Measurements from ENCODE around the gene ZDHHC16.

The ZDHHC16 gene

GRCh38 chr10:97445722-97446639 is at the start of gene ZDHHC16, which contains the start of gene EXOSC1:
Gene ZDHHC16 (plus strand): TSS chr10:97446175. CDS start chr10:97451676, 5,501 bp downstream.
Gene EXOSC1 (minus strand): TSS chr10:97446006. CDS start chr10:97445985, 21 bp downstream.
- peak within 1 kb of the TSS; percentile 96 to 99 (median 98) for H3K4me3 Mint-ChIP-seq
- no peak for TF ChIP-seq CTCF (IDR thresholded peaks at IDR 0.05; ENCODE audit: unreplicated experiment in 3 of 3)
- peaks cover 31% of the 10 kb centered on the region for H3K4me1 Mint-ChIP-seq
- peak within 1 kb of the TSS; percentile 31 to 86 (median 75) for H3K27ac Mint-ChIP-seq
- no peaks in the 10 kb centered on the region for H3K9me3 Mint-ChIP-seq
- H3K27me3 Mint-ChIP-seq (ENCODE audit: low read depth): no peaks in the 10 kb centered on the region
- peaks cover 26% of the 10 kb centered on the region for H3K36me3 Mint-ChIP-seq (ENCODE audit: low read depth)

GRCh38 chr10:97399843-97400545 is 46.0 kb upstream of the ZDHHC16 start:
- Mint-ChIP-seq H3K36me3 (ENCODE audit: low read depth) (peaks cover 6% of the 10 kb centered on the region), H3K9me3 (no peaks in the 10 kb centered on the region), H3K27ac (peak overlapping the region; percentile 36 to 85 (median 61)), H3K4me1 (peaks cover 12% of the 10 kb centered on the region), H3K4me3 (peak overlapping the region; percentile 92 to 96 (median 96)), H3K27me3 (ENCODE audit: low read depth) (no peaks in the 10 kb centered on the region)
- no peak for TF ChIP-seq CTCF (IDR thresholded peaks at IDR 0.05; ENCODE audit: unreplicated experiment in 3 of 3)

- Mint-ChIP-seq H3K4me3 (peak within 1 kb of the TSS; percentile 92 to 96 (median 96)), H3K27ac (peak within 1 kb of the TSS; percentile 36 to 85 (median 71)), H3K27me3 (ENCODE audit: low read depth) (no peaks in the 10 kb centered on the region), H3K36me3 (ENCODE audit: low read depth) (peaks cover 6% of the 10 kb centered on the region), H3K9me3 (no peaks in the 10 kb centered on the region), H3K4me1 (peaks cover 12% of the 10 kb centered on the region)
- TF ChIP-seq CTCF (IDR thresholded peaks at IDR 0.05; ENCODE audit: unreplicated experiment in 3 of 3): peak in 1 of 3 experiments; percentile 9
Observed at GRCh38 chr10:97400665-97401454, 45.1 kb upstream of the ZDHHC16 start, which contains the start of gene RRP12. Gene RRP12 (minus strand): TSS chr10:97401340. CDS start chr10:97401231, 109 bp downstream.

- H3K27ac Mint-ChIP-seq: peak overlapping the region; percentile 36 to 85 (median 71)
- H3K27me3 Mint-ChIP-seq (ENCODE audit: low read depth): no peaks in the 10 kb centered on the region
- no peaks in the 10 kb centered on the region for H3K36me3 Mint-ChIP-seq (ENCODE audit: low read depth)
- H3K9me3 Mint-ChIP-seq: no peaks in the 10 kb centered on the region
- H3K4me1 Mint-ChIP-seq: peaks cover 12% of the 10 kb centered on the region
- TF ChIP-seq CTCF (IDR thresholded peaks at IDR 0.05; ENCODE audit: unreplicated experiment in 3 of 3): no peak
- peak overlapping the region; percentile 92 to 96 (median 96) for H3K4me3 Mint-ChIP-seq
Observed at GRCh38 chr10:97401455-97401919, 44.5 kb upstream of the ZDHHC16 start.

GRCh38 chr10:97404044-97404443 is 41.9 kb upstream of the ZDHHC16 start:
- no peak for TF ChIP-seq CTCF (IDR thresholded peaks at IDR 0.05; ENCODE audit: unreplicated experiment in 3 of 3)
- Mint-ChIP-seq H3K27ac (no peak overlapping the region), H3K4me1 (peaks cover 12% of the 10 kb centered on the region), H3K9me3 (no peaks in the 10 kb centered on the region), H3K27me3 (ENCODE audit: low read depth) (no peaks in the 10 kb centered on the region), H3K36me3 (ENCODE audit: low read depth) (no peaks in the 10 kb centered on the region), H3K4me3 (no peak overlapping the region)

Measured in nephron (organoid).